Activated naive CD4-positive, alpha-beta T cell treated with anti-CD3 and anti-CD28 coated beads, Interleukin-2, amount 50 U/mL, for 24 hours (primary cell): ENCODE results near the gene SPHK1.

Source experiments
- H3K27ac Mint-ChIP-seq: one replicate; pipeline ENCODE4 v1.8.0; 2021; ENCODE audit warnings: mild to moderate bottlenecking, mixed read lengths
- H3K27me3 Mint-ChIP-seq: one replicate; pipeline ENCODE4 v1.8.0; 2021; ENCODE audit warnings: mixed read lengths
- H3K36me3 Mint-ChIP-seq: one replicate; pipeline ENCODE4 v1.8.0; 2021; ENCODE audit warnings: mixed read lengths
- H3K4me1 Mint-ChIP-seq: one replicate; pipeline ENCODE4 v1.8.0; 2021; ENCODE audit warnings: mixed read lengths
- H3K4me3 Mint-ChIP-seq: one replicate; pipeline ENCODE4 v1.8.0; 2021; ENCODE audit warnings: mild to moderate bottlenecking, mixed read lengths
- H3K9me3 Mint-ChIP-seq: one replicate; pipeline ENCODE4 v1.8.0; 2021; ENCODE audit warnings: mixed read lengths

Gene SPHK1

GRCh38 chr17:76388966-76389888 lies 4.8 kb downstream of the SPHK1 start:
- Mint-ChIP-seq H3K27ac (no peak overlapping the region), H3K36me3 (peaks cover 3% of the 10 kb centered on the region), H3K4me3 (no peak overlapping the region), H3K4me1 (peaks cover 8% of the 10 kb centered on the region), H3K9me3 (no peaks in the 10 kb centered on the region), H3K27me3 (no peaks in the 10 kb centered on the region)

GRCh38 chr17:76390003-76390421 lies 5.6 kb downstream of the SPHK1 start:
- Mint-ChIP-seq H3K27ac (no peak overlapping the region), H3K27me3 (no peaks in the 10 kb centered on the region), H3K9me3 (no peaks in the 10 kb centered on the region), H3K36me3 (peaks cover 3% of the 10 kb centered on the region), H3K4me3 (no peak overlapping the region), H3K4me1 (peaks cover 8% of the 10 kb centered on the region)

- Mint-ChIP-seq H3K4me3 (no peak overlapping the region), H3K27me3 (no peaks in the 10 kb centered on the region), H3K27ac (no peak overlapping the region), H3K9me3 (no peaks in the 10 kb centered on the region), H3K4me1 (peaks cover 4% of the 10 kb centered on the region), H3K36me3 (peaks cover 3% of the 10 kb centered on the region)
These were observed 6.8 kb downstream of the SPHK1 start for GRCh38 chr17:76391200-76391715.

- Mint-ChIP-seq H3K36me3 (peaks cover 3% of the 10 kb centered on the region), H3K4me1 (no peaks in the 10 kb centered on the region), H3K9me3 (no peaks in the 10 kb centered on the region), H3K4me3 (no peak overlapping the region), H3K27me3 (no peaks in the 10 kb centered on the region), H3K27ac (no peak overlapping the region)
These were observed 9.8 kb downstream of the SPHK1 start for GRCh38 chr17:76394166-76394565.

GRCh38 chr17:76395980-76396379 lies 11.6 kb downstream of the SPHK1 start:
- no peak overlapping the region for H3K27ac Mint-ChIP-seq
- no peaks in the 10 kb centered on the region for H3K4me1 Mint-ChIP-seq
- H3K9me3 Mint-ChIP-seq: no peaks in the 10 kb centered on the region
- H3K4me3 Mint-ChIP-seq: no peak overlapping the region
- no peaks in the 10 kb centered on the region for H3K27me3 Mint-ChIP-seq
- peaks cover 5% of the 10 kb centered on the region for H3K36me3 Mint-ChIP-seq

GRCh38 chr17:76397184-76397583 lies 12.8 kb downstream of the SPHK1 start:
- no peaks in the 10 kb centered on the region for H3K4me1 Mint-ChIP-seq
- no peak overlapping the region for H3K4me3 Mint-ChIP-seq
- H3K27me3 Mint-ChIP-seq: no peaks in the 10 kb centered on the region
- H3K27ac Mint-ChIP-seq: no peak overlapping the region
- H3K36me3 Mint-ChIP-seq: peaks cover 5% of the 10 kb centered on the region
- no peaks in the 10 kb centered on the region for H3K9me3 Mint-ChIP-seq

- H3K9me3 Mint-ChIP-seq: no peaks in the 10 kb centered on the region
- no peak overlapping the region for H3K27ac Mint-ChIP-seq
- H3K4me1 Mint-ChIP-seq: no peaks in the 10 kb centered on the region
- no peak overlapping the region for H3K4me3 Mint-ChIP-seq
- H3K27me3 Mint-ChIP-seq: no peaks in the 10 kb centered on the region
- peaks cover 5% of the 10 kb centered on the region for H3K36me3 Mint-ChIP-seq
These were observed 13.5 kb downstream of the SPHK1 start for GRCh38 chr17:76397687-76398522.

GRCh38 chr17:76398523-76399174 lies 14.2 kb downstream of the SPHK1 start:
- no peak overlapping the region for H3K27ac Mint-ChIP-seq
- H3K27me3 Mint-ChIP-seq: no peaks in the 10 kb centered on the region
- no peaks in the 10 kb centered on the region for H3K4me1 Mint-ChIP-seq
- no peak overlapping the region for H3K4me3 Mint-ChIP-seq
- H3K9me3 Mint-ChIP-seq: no peaks in the 10 kb centered on the region
- H3K36me3 Mint-ChIP-seq: peaks cover 5% of the 10 kb centered on the region

GRCh38 chr17:76399175-76400172 lies 15.1 kb downstream of the SPHK1 start:
- Mint-ChIP-seq H3K27me3 (no peaks in the 10 kb centered on the region), H3K4me1 (no peaks in the 10 kb centered on the region), H3K4me3 (no peak overlapping the region), H3K36me3 (peaks cover 6% of the 10 kb centered on the region), H3K9me3 (no peaks in the 10 kb centered on the region), H3K27ac (no peak overlapping the region)

- Mint-ChIP-seq H3K9me3 (no peaks in the 10 kb centered on the region), H3K4me3 (no peak overlapping the region), H3K27ac (no peak overlapping the region), H3K4me1 (peaks cover 5% of the 10 kb centered on the region), H3K27me3 (no peaks in the 10 kb centered on the region), H3K36me3 (peaks cover 6% of the 10 kb centered on the region)
These were observed 18.3 kb downstream of the SPHK1 start for GRCh38 chr17:76402711-76403110.

- Mint-ChIP-seq H3K27ac (no peak overlapping the region), H3K4me1 (peaks cover 16% of the 10 kb centered on the region), H3K36me3 (peaks cover 6% of the 10 kb centered on the region), H3K27me3 (no peaks in the 10 kb centered on the region), H3K9me3 (no peaks in the 10 kb centered on the region), H3K4me3 (no peak overlapping the region)
These were observed 19.8 kb downstream of the SPHK1 start for GRCh38 chr17:76404256-76404655.

GRCh38 chr17:76404976-76405563 lies 20.7 kb downstream of the SPHK1 start:
- Mint-ChIP-seq H3K9me3 (no peaks in the 10 kb centered on the region), H3K4me1 (peaks cover 16% of the 10 kb centered on the region), H3K27ac (no peak overlapping the region), H3K4me3 (no peak overlapping the region), H3K27me3 (no peaks in the 10 kb centered on the region), H3K36me3 (peaks cover 2% of the 10 kb centered on the region)

- Mint-ChIP-seq H3K27ac (no peak overlapping the region), H3K27me3 (no peaks in the 10 kb centered on the region), H3K4me1 (peaks cover 16% of the 10 kb centered on the region), H3K9me3 (no peaks in the 10 kb centered on the region), H3K4me3 (no peak overlapping the region), H3K36me3 (peaks cover 2% of the 10 kb centered on the region)
These were observed 21.2 kb downstream of the SPHK1 start for GRCh38 chr17:76405607-76405966.

GRCh38 chr17:76405967-76406647 lies 21.7 kb downstream of the SPHK1 start:
- Mint-ChIP-seq H3K4me3 (no peak overlapping the region), H3K9me3 (no peaks in the 10 kb centered on the region), H3K27ac (no peak overlapping the region), H3K36me3 (peaks cover 2% of the 10 kb centered on the region), H3K4me1 (peaks cover 16% of the 10 kb centered on the region), H3K27me3 (no peaks in the 10 kb centered on the region)
